HG03196 (cell line): ENCODE data around the gene DENND5A.
"Not testable (repeated sequence)": the region's sequence is repeated elsewhere in the genome, so short reads cannot be mapped to it uniquely, and the experiment has no call there.

Source experiments
- ATAC-seq: cut with Tn5 transposase; IDR thresholded peaks from one replicate; pipeline ENCODE4 v1.9.1; 2021; ENCODE audit not compliant: unreplicated experiment

DENND5A gene

DNA sequence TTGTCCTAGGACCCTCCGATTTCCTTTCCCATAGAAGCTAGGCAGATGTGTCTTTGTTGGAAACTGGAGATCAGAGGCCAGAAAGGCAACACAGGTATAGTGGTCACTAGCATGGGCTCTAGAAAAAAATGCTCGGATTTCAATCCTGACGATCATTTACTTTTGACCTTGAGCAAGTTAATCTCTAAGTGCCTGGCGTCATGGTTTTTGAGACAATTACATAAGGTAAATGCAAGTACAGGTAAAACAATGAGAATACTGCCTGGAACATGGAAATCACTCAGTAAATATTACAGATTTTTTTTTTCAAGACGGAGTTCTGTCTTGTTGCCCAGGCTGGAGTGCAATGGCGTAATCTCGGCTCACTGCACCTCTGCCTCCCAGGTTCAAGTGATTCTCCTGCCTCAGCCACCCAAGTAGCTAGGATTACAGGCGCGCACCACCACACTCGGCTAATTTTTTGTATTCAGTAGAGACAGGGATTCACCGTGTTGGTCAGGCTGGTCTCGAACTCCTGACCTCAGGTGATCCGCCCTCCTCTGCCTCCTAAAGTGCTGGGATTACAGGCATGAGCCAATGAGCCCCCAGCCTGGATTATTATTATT is 1.1 kb upstream of the DENND5A start:
- ATAC-seq = no peak

DNA sequence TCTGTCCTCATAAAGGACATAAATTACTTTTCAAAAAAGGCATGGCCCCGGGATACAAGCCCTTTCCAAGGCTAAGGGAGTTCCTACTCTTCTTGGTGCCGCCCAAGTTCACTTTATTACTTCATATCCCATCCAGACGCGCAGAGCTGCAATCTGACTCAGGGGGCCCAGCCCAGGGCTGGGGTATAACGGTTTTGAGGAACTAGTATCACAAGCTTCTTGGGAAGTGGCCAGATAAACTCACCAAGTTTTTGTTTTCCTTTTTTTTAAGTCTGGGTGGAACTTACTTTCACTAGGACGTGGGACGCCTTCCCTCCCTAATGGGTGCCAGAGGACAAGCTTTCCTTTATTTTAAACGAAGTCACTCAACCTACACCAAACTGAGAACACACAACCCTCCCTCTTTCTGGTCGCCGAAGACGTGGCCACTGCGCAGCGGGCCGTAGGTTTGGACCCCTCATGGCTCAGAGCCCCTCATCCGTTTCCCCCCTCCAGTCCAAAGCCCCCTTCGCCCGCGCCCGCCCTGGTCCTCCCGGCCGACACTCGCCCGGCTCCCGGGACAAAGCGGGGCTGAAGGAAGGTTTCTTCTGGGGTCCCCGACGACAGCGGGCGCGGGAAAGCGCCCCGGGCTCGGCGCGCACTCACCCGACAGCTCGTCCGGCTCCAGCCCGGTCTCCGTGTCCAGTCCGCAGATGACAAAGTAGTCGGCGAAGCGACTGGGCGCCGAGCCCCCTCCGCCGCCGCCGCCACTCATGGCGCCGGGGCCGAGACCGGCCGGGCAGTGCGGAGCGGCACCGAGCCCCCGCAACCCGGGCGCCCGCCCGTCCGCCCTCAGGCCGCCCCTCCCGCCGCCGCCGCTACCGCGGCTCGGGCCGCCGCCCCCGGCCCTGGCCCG is 587 bp downstream of the DENND5A start:
- no peak for ATAC-seq

DNA sequence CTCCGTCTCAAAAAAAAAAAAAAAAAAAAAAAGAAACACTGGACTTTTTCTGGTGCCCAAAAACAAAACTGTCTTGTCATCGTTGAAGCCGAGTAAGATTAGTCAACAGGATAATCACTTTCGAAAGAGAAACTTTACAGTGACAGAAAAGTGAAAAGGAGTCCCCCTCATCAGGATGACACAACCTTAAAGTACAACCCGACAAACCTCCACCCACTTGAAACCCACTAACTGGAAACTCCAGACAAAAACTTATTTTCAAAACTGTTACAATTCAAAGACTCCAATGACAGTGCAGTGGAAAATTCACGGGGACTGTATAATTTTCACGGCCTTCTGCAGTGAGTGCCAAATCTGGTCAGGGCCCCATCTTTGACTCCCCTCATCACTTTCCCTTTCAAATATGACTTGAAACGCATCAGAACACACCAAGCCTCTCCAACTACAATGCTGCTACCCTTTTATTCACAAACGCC is 1.3 kb downstream of the DENND5A start:
- ATAC-seq = peak; percentile 61

DNA sequence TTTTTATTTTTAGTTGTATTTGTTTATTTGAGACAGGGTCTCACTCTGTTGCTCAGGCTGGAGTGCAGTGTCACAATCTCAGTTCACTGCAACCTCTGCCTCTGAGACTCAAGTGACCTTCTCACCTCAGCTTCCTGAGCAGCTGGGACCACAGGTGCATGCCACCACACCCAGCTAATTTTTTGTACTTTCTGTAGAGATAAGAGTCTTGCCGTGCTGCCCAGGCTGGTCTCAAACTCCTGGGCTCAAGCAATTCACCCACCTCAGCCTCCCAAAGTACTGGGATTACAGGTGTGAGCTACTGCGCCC is 4.4 kb downstream of the DENND5A start:
- ATAC-seq = not testable (repeated sequence)

DNA sequence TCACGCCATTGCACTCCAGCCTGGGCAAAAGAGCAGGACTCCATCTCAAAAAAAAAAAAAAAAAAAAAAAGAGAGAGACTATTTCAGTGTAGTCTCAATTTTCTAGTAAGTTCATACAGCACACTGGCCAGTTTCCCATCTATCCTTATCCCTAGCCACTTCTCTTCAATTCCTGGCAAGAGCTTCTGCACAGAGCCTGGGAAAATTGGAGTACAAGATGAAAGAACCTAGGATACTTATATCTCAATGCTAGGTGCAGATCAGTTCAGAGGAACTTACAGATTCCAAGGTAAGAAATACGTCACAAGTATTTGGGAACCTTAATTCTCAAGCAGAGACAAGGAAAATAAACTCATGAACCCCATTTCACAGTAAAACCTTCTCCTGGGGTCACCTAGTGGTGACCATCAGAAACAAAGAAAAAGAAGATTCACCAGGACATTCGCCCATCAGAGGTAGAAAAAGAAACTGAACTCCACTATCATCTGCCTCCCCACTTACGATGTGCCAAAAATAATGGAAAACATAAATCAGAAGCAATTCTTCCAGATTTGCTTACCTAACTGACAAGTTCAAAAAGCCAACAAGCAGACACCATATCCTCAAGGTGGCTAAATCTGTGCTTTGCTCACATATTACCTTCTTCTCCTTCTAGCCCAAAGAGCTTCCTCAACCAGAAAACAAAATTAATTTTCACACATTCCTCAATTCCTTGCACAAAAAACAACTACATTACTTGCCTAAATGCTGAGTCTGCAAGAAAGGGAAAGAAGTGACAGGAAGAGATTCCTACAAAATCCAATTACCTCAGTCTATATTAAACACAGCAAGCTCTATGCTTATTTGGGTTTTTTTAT is 4.9 kb downstream of the DENND5A start:
- no peak for ATAC-seq

DNA sequence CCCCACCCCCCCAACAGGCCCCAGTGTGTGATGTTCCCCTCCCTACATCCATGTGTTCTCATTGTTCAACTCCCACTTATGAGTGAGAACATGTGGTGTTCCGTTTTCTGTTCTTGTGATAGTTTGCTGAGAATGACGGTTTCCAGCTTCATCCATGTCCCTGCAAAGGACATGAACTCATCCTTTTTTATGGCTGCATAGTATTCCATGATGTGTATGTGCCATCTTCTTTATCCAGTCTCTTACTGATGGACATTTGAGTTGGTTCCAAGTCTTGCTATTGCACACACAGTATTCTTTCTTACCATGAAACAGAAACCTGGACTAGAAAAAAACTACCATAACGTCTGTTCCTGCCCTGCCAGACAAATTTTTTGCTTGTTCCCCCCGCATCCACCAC is 6.9 kb downstream of the DENND5A start:
- ATAC-seq = not testable (repeated sequence)

DNA sequence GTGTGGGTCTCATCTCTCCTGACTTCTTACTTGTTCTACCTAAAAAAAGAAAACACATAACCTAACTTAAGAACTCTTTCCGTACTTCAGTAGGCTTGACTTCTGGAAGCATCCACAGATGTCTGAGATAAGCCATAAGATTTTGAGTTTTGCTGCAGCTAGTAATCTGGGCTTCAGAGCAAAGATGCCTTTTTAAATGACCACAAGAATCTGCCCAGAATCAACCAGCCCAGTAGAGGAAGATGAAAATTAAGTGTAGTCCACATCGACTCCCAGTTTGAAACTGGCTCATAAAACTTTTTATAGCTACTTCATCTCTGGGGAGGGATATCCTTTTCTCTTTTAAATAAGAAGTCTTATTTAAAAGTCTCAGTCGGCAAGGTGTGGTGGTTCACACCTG is 10.7 kb downstream of the DENND5A start:
- ATAC-seq = no peak

DNA sequence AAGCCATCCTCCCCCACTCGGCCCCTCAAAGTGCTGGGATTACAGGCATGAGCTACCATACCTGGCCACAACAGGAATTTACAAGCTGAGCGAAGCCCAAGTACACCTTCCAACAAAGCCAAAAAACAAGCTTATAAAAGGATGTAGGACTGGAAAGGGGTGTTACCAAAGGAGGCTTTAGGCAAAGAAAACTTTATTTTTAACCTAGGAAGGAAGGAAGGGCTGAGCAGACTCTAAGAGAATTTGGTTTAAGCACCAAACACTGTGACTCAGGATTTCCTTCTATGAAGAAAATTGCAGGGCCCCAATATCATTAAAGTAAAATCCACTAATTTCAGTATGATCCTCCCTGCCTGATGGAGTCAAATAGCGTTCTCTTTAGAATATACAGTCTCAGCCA is 12.1 kb downstream of the DENND5A start:
- no peak for ATAC-seq

DNA sequence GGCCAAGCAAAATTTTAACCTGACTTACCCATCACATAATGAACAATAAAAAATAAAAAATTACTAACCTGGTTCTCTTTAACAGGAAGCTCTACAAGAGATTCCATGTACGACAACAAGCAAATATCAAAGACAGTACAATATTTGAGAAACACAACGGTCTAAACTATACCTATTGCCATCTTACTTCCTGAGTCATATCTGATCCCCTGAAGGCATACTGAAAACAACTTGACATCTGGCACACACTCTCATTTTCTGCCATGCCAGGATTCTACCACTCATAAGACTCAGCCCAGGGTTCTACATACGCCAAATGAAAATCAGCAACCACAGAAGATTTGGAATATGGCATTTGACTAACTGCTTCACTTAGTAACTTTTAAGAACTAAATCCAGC is 13.8 kb downstream of the DENND5A start:
- no peak for ATAC-seq

DNA sequence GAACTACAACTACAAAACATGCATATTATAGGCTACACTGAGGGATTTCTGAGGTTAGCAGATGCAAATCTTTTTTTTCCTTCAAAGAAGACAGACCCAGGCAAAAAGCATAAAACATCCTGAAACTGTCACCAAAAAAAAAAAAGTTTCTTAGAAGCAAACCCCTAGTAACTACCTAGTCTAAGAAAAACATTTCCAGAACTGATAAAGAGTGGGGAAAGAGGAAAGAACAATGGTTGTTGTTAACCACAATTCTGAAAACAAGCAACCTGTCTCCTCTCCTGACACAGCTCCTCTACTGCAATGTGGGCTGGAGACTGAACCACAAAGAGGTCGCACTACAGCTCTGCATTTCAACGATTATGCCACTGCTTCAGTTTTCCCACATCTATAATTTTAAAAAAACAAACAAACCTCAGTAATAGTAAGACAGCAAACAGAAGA is 15.0 kb downstream of the DENND5A start:
- ATAC-seq = peak; percentile 70

DNA sequence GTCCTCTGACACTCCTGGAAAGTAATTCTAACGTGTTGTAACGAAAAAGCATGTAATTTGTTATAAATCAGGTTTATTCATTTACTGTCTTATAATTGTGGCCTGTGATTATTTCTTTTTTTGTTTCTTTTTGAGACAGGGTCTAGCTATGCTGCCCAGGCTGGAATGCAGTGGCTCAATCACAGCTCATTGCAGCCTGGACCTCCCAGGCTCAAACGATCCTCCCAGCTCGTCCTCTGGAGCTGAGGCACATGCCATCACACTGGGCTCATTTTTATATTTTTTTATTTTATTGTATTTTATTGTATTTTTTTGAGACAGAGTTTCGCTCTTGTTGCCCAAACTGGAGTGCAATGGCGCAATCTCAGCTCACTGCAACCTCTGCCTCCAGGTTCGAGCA is 15.9 kb downstream of the DENND5A start:
- no peak for ATAC-seq

DNA sequence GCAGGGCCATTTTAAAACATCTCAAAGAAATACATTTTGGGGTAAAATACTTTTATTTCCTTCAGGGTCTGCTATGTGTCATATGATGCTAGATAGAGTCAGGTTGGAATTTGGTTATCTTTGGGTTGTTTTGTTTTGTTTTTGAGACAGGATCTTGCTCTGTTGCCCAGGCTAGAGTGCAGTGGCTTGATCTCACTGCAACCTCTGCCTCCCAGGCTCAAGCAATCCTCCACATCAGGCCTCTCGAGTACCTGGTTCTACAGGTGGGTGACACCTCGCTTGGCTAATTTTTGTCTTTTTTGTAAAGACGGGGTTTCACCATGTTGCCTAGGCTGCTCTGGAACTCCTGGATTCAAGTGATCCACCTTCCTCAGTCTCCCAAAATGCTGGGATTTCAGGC is 17.3 kb downstream of the DENND5A start:
- ATAC-seq = no peak

DNA sequence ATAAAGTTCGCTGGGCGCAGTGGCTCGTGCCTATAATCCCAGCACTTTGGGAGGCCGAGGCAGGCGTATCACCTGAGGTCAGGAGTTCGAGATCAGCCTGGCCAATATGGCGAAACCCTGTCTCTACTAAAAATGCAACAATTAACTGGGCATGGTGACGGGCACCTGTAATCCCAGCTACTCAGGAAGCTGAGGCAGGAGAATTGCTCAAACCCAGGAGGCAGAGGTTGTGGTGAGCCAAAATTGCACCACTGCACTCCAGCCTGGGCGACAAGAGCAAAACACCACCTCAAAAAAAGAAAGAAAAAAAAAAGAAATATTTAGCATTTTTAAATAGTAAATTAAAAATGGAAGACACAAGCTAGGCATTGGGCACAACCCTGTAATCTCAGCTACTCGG is 28.9 kb downstream of the DENND5A start:
- not testable (repeated sequence) for ATAC-seq

DNA sequence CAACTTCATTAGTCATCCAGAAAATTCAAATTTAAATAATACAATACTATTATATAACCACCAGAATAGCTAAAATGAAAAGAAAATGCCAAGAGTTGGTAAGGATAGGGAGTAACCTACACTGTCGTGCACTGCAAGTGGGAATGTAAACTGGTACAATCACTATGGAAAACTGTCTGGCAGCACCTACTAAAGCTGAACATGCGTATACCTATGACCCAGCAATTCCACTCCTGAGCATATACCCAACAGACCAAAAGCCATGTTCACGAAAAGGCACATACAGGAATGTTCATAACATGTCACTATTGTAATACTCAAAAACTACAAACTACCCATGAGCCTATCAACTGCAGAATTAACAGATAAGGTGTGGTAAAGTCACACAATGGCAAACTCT is 32.7 kb downstream of the DENND5A start:
- ATAC-seq = no peak

DNA sequence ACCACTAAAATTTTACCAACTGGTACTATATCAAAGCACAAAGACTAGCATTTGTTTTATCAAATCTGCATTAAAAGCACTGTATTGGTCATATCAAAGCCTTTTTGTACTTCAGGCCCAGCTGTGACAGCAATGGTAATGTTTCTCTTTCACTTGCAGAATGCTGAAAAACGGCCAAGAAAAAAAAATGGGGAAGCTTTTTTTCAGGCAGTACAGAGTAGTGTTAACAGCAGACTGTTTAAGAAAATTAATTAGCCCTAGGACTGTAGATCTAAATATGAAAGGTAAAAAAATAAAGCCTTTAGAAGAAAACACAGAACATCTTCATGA is 33.3 kb downstream of the DENND5A start:
- no peak for ATAC-seq

DNA sequence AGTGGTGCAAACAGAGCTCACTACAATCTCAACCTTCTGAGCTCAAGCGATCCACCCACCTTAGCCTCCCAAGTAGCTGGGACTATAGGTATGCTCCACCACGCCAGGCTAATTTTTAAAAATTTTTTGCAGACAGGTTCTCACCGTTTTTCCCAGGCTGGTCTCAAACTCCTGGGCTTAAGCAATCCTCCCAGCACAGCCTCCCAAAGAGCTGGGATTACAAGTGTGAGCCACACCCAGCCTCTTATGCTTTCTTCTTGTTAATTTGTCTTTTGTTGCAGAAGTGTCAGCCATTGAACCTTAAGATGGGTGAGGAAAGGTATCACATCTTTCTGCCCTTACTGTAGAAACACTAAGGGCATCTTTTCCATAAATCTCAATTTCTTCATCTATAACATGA is 34.9 kb downstream of the DENND5A start:
- no peak for ATAC-seq

DNA sequence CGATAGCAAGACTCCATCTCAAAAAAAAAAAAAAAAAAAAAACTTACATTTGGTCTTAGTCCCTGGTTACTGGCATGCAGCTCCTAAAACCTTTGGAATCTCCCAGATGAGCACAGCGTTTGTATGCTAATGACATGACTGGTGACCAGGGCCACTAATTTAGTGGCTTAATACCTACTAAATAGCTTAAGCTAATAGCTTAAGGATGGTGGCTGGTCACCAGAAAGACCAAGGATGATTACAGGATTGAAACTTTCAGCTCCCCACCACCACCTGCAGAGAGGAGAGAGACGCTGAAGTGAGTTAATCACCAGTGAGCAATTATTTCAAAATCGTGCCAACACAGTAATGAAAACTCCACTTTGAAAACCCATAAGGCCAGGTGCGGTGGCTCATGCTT is 37.1 kb downstream of the DENND5A start:
- no peak for ATAC-seq

DNA sequence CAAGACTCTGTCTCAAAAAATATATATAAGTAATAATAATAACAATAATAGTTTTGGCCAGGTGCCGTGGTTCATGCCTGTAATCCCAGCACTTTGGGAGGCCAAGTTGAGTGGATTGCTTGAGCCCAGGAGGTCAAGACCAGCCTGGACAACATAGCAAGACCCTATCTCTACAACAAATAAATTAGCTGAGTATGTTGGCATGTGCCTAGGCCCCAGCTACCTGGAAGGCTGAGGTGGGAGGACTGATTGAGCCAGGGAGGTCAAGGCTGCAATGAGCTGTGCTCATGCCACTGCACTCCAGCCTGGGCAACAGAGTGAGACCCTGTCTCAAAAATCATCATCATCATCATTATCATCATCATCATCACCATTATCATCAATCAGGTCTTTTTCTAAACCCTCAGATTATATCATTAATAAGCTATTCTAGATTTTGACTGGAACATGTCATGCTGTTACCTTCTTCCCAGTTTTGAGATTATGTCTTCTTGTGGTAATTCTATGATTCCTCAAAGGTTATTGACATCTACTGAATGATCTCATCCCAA is 39.3 kb downstream of the DENND5A start:
- no peak for ATAC-seq

DNA sequence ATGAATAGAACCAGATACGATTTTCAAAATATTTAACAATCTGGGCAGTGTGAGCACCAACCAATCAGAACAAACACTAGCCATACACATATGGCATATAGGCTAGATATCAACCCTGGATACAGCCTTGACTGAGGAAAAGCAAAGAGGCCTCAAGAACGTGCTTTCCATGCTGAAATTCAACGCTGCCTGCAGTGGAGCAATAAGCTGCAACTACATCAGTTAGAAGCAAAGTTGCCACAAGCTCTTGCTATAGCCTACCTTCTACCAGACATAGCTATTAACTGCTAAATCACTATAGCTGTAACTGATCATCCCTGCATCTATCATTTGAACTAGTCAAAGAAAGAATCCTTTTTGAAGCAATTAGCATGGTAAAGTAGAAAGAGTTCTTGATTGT is 42.5 kb downstream of the DENND5A start:
- no peak for ATAC-seq

DNA sequence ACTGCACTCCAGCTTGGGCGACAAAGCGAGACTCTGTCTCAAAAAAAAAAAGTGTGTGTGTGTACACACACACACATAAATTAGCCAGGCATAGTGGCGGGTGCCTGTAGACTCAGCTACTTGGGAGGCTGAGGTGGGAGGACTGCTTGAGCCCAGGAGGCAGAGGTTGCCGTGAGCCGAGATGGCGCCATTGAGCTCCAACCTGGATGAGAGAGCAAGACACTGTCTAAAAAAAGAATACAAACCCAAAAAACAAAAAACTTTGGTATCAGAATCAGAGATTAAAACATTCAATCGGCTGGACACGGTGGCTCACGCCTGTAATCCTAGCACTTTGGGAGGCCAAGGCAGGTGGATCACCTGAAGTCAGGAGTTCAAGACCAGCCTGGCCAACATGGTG is 44.3 kb downstream of the DENND5A start:
- not testable (repeated sequence) for ATAC-seq

DNA sequence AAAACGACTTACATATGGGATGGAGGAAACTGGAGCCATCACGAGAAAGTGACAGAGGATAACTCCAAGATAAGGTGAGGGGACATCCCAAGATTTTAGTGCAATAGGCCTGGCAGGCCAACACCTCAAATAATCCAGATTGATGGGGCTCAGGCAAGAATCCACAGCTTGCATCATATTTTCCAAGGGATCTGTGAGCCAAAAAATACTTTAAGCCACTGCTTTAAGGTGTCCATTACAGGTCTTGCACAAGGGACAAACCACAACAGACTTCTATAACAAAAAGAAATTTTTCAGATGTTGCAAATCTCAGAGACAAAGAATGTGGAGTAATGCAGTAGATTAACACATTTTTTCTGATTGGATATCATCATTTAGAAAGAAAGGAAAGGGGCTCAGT is 45.6 kb downstream of the DENND5A start:
- no peak for ATAC-seq

DNA sequence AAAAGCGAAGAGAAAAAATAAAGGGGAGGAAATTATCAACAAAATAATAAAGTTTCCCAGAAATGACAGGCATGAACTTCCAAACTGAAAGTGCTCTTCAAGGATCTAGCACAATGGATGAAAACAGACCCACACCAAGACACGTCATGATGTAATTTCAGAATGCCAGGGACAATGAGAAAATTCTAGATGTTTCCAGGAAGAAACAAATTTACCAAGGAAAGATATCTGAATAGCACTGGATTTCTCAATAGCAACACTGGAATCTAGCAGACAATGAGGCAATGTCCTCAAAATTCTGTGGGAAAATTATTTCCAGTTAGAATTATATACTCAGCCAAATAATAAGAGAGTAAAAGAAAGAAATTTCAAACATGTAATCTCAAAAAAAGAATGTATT is 46.0 kb downstream of the DENND5A start:
- ATAC-seq = no peak
